ENCODE measurements around the gene OGFOD3. TPM values are rescaled to one million over a fixed set of nuclear protein-coding genes. Genes with fewer than 3 reads are reported as not detected.
A peak's percentile ranks its signal among the peaks of the same experiment; 100 is the strongest.

The OGFOD3 gene
- total and polyA plus RNA-seq, 9 of the 15 experiments (the other 6 are each of a cell fraction or from before 2014, with no cell fraction given) = 0.69 to 44.7 (median 18.9) TPM

DNA sequence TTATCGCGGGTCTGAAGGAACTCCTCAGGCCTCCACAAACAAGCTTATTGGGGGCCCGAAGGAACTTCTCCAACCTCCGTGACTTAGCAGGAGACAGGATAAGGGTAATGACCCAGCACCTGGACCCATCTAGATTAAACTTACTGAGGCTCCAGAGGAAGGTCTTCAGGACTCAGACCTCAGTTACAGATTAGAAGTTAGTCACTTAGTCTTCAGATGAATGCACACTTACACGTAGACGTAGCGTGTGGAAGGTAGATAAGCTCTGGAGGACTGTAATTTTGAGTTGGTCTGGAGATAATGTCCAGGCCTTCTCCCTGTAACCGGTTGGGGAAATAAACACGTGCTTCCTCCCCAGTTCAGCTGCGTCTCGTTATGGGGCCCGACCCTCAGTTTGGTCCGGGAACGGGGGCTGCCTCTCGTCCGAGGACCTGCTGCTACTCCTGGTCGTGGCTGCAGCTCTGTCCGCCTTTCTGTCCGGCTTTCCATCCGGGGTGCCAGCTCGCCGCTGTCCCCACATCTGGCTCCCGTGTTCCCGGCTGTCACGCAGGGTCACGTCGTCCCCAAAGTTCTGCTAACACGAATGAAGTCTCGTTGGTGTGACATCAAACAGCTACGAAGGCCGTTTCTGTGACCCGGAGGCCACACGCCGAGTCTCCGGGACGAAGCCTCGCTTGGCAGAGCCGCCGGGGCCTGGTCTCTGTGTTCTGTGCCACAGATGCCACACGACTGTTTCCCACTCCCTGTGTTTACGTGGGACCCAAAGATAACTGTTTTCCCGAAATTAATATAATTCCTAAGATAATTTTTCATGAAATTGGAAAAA lies 73.0 kb downstream of the OGFOD3 start (continued):
- TF ChIP-seq FOXM1 (IDR thresholded peaks at IDR 0.05; ENCODE audit: low read depth) (peak; percentile 93), FOXM1 (CRISPR knock-in tag; IDR thresholded peaks at IDR 0.05; ENCODE audit: low read depth) (no peak), ZNF174 (CRISPR knock-in tag; IDR thresholded peaks at IDR 0.05) (no peak), ETV1 (tag; conservative IDR thresholded peaks at IDR 0.05; ENCODE audit: low read depth) (peak; percentile 56), HDAC6 (IDR thresholded peaks at IDR 0.05; ENCODE audit: low read depth, low read length) (no peak), RBM17 (IDR thresholded peaks at IDR 0.05; ENCODE audit: borderline replicate concordance, low read depth, low read length) (no peak), ZNF41 (CRISPR knock-in tag; conservative IDR thresholded peaks at IDR 0.05) (peak; percentile 50; the same call in 1 of the 2 replicates), SUPT5H (IDR thresholded peaks at IDR 0.05) (no peak), HDAC1 (IDR thresholded peaks at IDR 0.05) (peak in 1 of 2 experiments; percentile 89; a peak in 2 of 4 replicates), NR3C1 (CRISPR knock-in tag; IDR thresholded peaks at IDR 0.05) (no peak), ZNF445 (CRISPR knock-in tag; IDR thresholded peaks at IDR 0.05; ENCODE audit: low read depth) (no peak), HSF4 (CRISPR knock-in tag; IDR thresholded peaks at IDR 0.05; ENCODE audit: borderline replicate concordance) (peak; percentile 88; the same call in 1 of the 2 replicates), JUNB (CRISPR knock-in tag; conservative IDR thresholded peaks at IDR 0.05) (0 out of 2 replicates have a peak, but pooled peaks have one; percentile 1), CBX5 (IDR thresholded peaks at IDR 0.05; ENCODE audit: borderline replicate concordance, low read depth) (peak; percentile 48; the same call in 1 of the 2 replicates), ZNF197 (CRISPR knock-in tag; IDR thresholded peaks at IDR 0.05; ENCODE audit: low read depth) (0 out of 2 replicates have a peak, but pooled peaks have one; percentile 83), MBD2 (IDR thresholded peaks at IDR 0.05; ENCODE audit: borderline replicate concordance, low read depth) (peak; percentile 81)
- TF ChIP-seq, protein P1, sequence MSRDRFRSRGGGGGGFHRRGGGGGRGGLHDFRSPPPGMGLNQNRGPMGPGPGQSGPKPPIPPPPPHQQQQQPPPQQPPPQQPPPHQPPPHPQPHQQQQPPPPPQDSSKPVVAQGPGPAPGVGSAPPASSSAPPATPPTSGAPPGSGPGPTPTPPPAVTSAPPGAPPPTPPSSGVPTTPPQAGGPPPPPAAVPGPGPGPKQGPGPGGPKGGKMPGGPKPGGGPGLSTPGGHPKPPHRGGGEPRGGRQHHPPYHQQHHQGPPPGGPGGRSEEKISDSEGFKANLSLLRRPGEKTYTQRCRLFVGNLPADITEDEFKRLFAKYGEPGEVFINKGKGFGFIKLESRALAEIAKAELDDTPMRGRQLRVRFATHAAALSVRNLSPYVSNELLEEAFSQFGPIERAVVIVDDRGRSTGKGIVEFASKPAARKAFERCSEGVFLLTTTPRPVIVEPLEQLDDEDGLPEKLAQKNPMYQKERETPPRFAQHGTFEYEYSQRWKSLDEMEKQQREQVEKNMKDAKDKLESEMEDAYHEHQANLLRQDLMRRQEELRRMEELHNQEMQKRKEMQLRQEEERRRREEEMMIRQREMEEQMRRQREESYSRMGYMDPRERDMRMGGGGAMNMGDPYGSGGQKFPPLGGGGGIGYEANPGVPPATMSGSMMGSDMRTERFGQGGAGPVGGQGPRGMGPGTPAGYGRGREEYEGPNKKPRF (IDR thresholded peaks at IDR 0.05; ENCODE audit: low read depth, low read length) = no peak
- TF ChIP-seq, protein P2, sequence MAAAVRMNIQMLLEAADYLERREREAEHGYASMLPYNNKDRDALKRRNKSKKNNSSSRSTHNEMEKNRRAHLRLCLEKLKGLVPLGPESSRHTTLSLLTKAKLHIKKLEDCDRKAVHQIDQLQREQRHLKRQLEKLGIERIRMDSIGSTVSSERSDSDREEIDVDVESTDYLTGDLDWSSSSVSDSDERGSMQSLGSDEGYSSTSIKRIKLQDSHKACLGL (CRISPR knock-in tag; IDR thresholded peaks at IDR 0.05; ENCODE audit: borderline replicate concordance, poor library complexity, severe bottlenecking) = no peak
